Effector memory CD4-positive, alpha-beta T cell (primary cell): ENCODE data around the gene WDR4.
"Not testable (repeated sequence)": the region's sequence is repeated elsewhere in the genome, so short reads cannot be mapped to it uniquely, and the experiment has no call there.

Experiments used
- DNase-seq, 3 donors: peaks; one replicate each; pipeline ENCODE4 v3.0.0-alpha.2; 2020
- H3K27ac ChIP-seq: 2 replicates; pipeline ENCODE4 v1.7.0; 2013; ENCODE audit warnings: mild to moderate bottlenecking, low read length, moderate library complexity; ENCODE audit not compliant: insufficient read depth, poor library complexity, severe bottlenecking
- H3K27me3 ChIP-seq: replicated peaks from 2 replicates; pipeline ENCODE4 v1.7.0; 2013; ENCODE audit warnings: mild to moderate bottlenecking, low read length; ENCODE audit not compliant: insufficient read depth, control insufficient read depth, poor library complexity, severe bottlenecking
- H3K36me3 ChIP-seq: 2 replicates; pipeline ENCODE4 v1.7.0; 2013; ENCODE audit warnings: mild to moderate bottlenecking, low read length, moderate library complexity; ENCODE audit not compliant: control insufficient read depth, insufficient read depth
- H3K4me1 ChIP-seq: 2 replicates; pipeline ENCODE4 v1.7.0; 2013; ENCODE audit warnings: low read length, mild to moderate bottlenecking; ENCODE audit not compliant: control insufficient read depth, insufficient read depth, poor library complexity, severe bottlenecking
- H3K4me3 ChIP-seq: 2 replicates; pipeline ENCODE4 v1.7.0; 2013; ENCODE audit warnings: low read length, low read depth, mild to moderate bottlenecking; ENCODE audit not compliant: insufficient read depth, poor library complexity, severe bottlenecking
- H3K9me3 ChIP-seq: 2 replicates; pipeline ENCODE4 v1.7.0; 2013; ENCODE audit warnings: mild to moderate bottlenecking, low read length, moderate library complexity; ENCODE audit not compliant: control insufficient read depth

The WDR4 gene

GRCh38 chr21:42801616-42802015, 77.7 kb downstream of the WDR4 start:
- not testable (repeated sequence) for H3K27me3 ChIP-seq, DNase-seq, H3K36me3 ChIP-seq, H3K9me3 ChIP-seq, H3K4me1 ChIP-seq, H3K4me3 ChIP-seq, H3K27ac ChIP-seq

- Histone ChIP-seq H3K36me3 (no peaks in the 10 kb centered on the region), H3K9me3 (no peaks in the 10 kb centered on the region), H3K4me1 (no peaks in the 10 kb centered on the region), H3K27me3 (no peaks in the 10 kb centered on the region), H3K4me3 (no peak overlapping the region), H3K27ac (no peak overlapping the region)
- DNase-seq, result no peak
Measured at GRCh38 chr21:42799948-42800347, 79.4 kb downstream of the WDR4 start.

- H3K4me1 ChIP-seq, result no peaks in the 10 kb centered on the region
- no peak overlapping the region for H3K27ac ChIP-seq
- no peak for DNase-seq
- no peaks in the 10 kb centered on the region for H3K9me3 ChIP-seq
- H3K36me3 ChIP-seq, result no peaks in the 10 kb centered on the region
- no peak overlapping the region for H3K4me3 ChIP-seq
- H3K27me3 ChIP-seq, result no peaks in the 10 kb centered on the region
Measured at GRCh38 chr21:42799516-42799915, 79.8 kb downstream of the WDR4 start.
